Neural progenitor cell (in vitro differentiated cells): ENCODE data around the gene OPN1MW. TPM values are rescaled to one million over a fixed set of nuclear protein-coding genes. Genes with fewer than 3 reads are reported as not detected.
"Not testable (repeated sequence)": the region's sequence is repeated elsewhere in the genome, so short reads cannot be mapped to it uniquely, and the experiment has no call there.

Experiments used
- DNase-seq: peaks from one replicate; pipeline ENCODE4 v3.0.0-alpha.2; 2016; ENCODE audit warnings: low spot score
- H2AFZ ChIP-seq: fragments of 200-600 bp; sonication (generic); replicated peaks from 2 replicates; pipeline ENCODE4 v1.6.1; 2016; ENCODE audit warnings: antibody characterized with exemption
- H3F3A ChIP-seq: fragments of 200-600 bp; sonication (generic); 2 replicates; pipeline ENCODE4 v1.6.1; 2016; ENCODE audit warnings: antibody characterized with exemption, low read depth
- H3K27ac ChIP-seq: fragments of 200-600 bp; sonication (generic); 2 replicates; pipeline ENCODE4 v1.5.1; 2016; ENCODE audit warnings: mild to moderate bottlenecking
- H3K27me3 ChIP-seq: fragments of 200-600 bp; sonication (generic); 2 replicates; pipeline ENCODE4 v1.6.1; 2016; ENCODE audit warnings: mild to moderate bottlenecking, moderate library complexity
- H3K36me3 ChIP-seq: fragments of 200-600 bp; sonication (generic); 2 replicates; pipeline ENCODE4 v1.5.1; 2016
- H3K4me1 ChIP-seq: fragments of 200-600 bp; sonication (generic); 2 replicates; pipeline ENCODE4 v1.6.1; 2016; ENCODE audit warnings: mixed run types
- H3K4me2 ChIP-seq: fragments of 200-600 bp; sonication (generic); 2 replicates; pipeline ENCODE4 v1.6.1; 2016
- H3K4me3 ChIP-seq: fragments of 200-600 bp; sonication (generic); 2 replicates; pipeline ENCODE4 v1.5.1; 2016
- H3K79me2 ChIP-seq: fragments of 200-600 bp; sonication (generic); 2 replicates; pipeline ENCODE4 v1.6.1; 2016; ENCODE audit warnings: low read depth
- H3K9ac ChIP-seq: fragments of 200-600 bp; sonication (generic); 2 replicates; pipeline ENCODE4 v1.6.1; 2016
- H3K9me3 ChIP-seq: fragments of 200-600 bp; sonication (generic); 2 replicates; pipeline ENCODE4 v1.5.1; 2016; ENCODE audit warnings: low read depth
- H4K20me1 ChIP-seq: fragments of 200-600 bp; sonication (generic); 2 replicates; pipeline ENCODE4 v1.6.1; 2016; ENCODE audit warnings: low read depth
- H3K27ac Mint-ChIP-seq: 3 replicates; pipeline ENCODE4 v1.8.0; 2021; ENCODE audit warnings: mixed read lengths
- H3K27me3 Mint-ChIP-seq: 2 replicates; pipeline ENCODE4 v1.8.0; 2022; ENCODE audit warnings: low read depth, mild to moderate bottlenecking, inconsistent platforms, moderate library complexity, mixed read lengths; ENCODE audit not compliant: insufficient read depth
- H3K36me3 Mint-ChIP-seq: 3 replicates; pipeline ENCODE4 v1.8.0; 2021; ENCODE audit warnings: mixed read lengths
- H3K4me1 Mint-ChIP-seq: 3 replicates; pipeline ENCODE4 v1.8.0; 2021; ENCODE audit warnings: mixed read lengths
- H3K4me3 Mint-ChIP-seq: 3 replicates; pipeline ENCODE4 v1.8.0; 2021; ENCODE audit warnings: mild to moderate bottlenecking, moderate library complexity, mixed read lengths
- H3K9me3 Mint-ChIP-seq: 3 replicates; pipeline ENCODE4 v1.8.0; 2020; ENCODE audit warnings: mixed read lengths
- total RNA-seq: library from RNA; depleted of rRNA; stranded (reverse); fragments of >200 nt; gene quantifications from 2 replicates; pipeline ENCODE4 v1.2.3, GENCODE V29; 2015; ENCODE audit warnings: low replicate concordance

The OPN1MW gene
- total RNA-seq, 1 donor from 2014 or later = not detected

DNA sequence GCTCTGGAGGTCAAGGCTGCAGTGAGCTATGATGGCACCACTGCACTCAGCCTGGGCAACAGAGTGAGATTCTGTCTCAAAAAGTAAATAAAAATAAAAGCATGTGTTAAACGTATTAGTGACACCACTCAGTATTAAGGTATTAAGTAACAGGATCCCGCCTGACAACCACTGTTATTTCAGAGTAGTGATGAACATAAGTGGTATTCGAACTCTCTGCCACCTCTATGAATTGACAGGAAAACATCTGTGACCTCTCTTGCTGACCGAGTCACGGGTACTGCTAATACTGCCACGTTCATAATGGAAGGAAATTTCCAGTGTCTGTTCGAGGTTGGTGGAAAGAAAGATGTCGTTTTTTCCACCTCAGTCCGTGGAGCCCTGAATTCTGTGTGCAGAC is 44.3 kb downstream of the OPN1MW start:
- not testable (repeated sequence) for H3K4me3 Mint-ChIP-seq, H3K4me1 ChIP-seq, H3K9me3 ChIP-seq, H3F3A ChIP-seq, H3K4me1 Mint-ChIP-seq, H3K27ac Mint-ChIP-seq, H3K27me3 ChIP-seq, H3K36me3 Mint-ChIP-seq, H3K9ac ChIP-seq, H3K4me3 ChIP-seq, H2AFZ ChIP-seq, H3K79me2 ChIP-seq, H3K27ac ChIP-seq, DNase-seq, H3K36me3 ChIP-seq, H3K9me3 Mint-ChIP-seq, H3K27me3 Mint-ChIP-seq, H3K4me2 ChIP-seq, H4K20me1 ChIP-seq

- H3K4me1 ChIP-seq, H2AFZ ChIP-seq, H3K27me3 Mint-ChIP-seq, H3K36me3 ChIP-seq, H3K4me3 ChIP-seq, H3K9ac ChIP-seq, H3K4me3 Mint-ChIP-seq, DNase-seq, H3K27ac ChIP-seq, H3K9me3 ChIP-seq, H3K79me2 ChIP-seq, H3F3A ChIP-seq, H3K4me1 Mint-ChIP-seq, H3K9me3 Mint-ChIP-seq, H3K4me2 ChIP-seq, H3K36me3 Mint-ChIP-seq, H3K27ac Mint-ChIP-seq, H3K27me3 ChIP-seq, H4K20me1 ChIP-seq: not testable (repeated sequence)
Measured at GRCh38 chrX:154231443-154231842, 49.0 kb downstream of the OPN1MW start.

DNA sequence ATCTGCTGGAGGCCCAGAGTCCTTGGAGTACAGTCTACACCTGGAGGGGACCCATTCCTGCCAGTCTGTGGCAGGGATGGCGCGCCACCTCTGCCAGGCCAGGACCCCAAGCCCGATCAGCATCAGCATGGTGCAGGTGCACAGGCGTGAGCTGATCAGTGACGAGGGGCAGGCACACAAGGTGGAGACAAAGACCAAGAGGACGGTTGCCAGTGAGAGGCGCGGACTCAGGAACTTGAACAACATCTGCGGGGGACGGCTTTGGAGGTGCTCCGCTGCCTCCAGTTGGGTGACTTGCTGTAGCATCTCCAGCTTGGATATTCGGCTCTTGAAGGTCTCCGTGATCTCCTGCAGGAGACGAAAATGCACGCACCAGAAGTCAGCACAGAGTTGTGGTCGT is 51.2 kb downstream of the OPN1MW start:
- not testable (repeated sequence) for H3K4me3 Mint-ChIP-seq, H3K79me2 ChIP-seq, H3K27ac ChIP-seq, DNase-seq, H3K27me3 Mint-ChIP-seq, H3K9me3 ChIP-seq, H3K9ac ChIP-seq, H2AFZ ChIP-seq, H3K4me2 ChIP-seq, H3K27ac Mint-ChIP-seq, H3K36me3 ChIP-seq, H3K4me1 Mint-ChIP-seq, H3K4me3 ChIP-seq, H3K9me3 Mint-ChIP-seq, H4K20me1 ChIP-seq, H3K4me1 ChIP-seq, H3K27me3 ChIP-seq, H3F3A ChIP-seq, H3K36me3 Mint-ChIP-seq

DNA sequence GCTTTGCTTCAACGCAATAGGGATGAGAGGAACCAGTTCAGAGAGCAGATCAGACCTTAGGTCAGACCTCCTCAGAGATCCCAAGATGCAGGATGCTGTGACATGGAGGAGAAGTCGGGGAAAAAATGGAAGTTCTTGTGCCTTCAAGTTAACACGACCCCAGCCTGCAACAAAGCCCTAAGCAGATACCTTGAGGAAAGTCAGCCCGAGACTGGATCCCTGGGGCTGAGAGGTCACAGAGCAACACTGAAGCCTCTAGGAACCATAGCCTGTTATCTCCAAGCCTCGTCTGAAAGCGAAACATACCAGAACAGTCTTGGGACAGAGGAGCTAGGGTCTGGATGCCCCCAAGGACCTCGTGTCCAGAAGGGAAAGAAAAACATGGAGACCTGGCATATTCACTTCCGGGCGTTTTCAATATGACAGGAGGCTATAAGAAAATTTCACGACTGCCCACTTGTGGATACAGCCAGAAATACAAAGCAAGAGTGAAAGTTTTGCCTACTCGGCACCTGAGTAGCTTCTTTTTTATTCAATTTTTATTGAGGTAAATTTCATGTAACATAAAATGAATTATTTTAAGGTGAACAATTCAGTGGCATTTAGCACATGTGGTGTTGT is 56.7 kb downstream of the OPN1MW start:
- not testable (repeated sequence) for H3K4me2 ChIP-seq, H3K36me3 Mint-ChIP-seq, H3K9ac ChIP-seq, H3K27me3 ChIP-seq, H3K27ac ChIP-seq, H3K9me3 ChIP-seq, DNase-seq, H3K4me1 Mint-ChIP-seq, H2AFZ ChIP-seq, H3F3A ChIP-seq, H3K9me3 Mint-ChIP-seq, H3K4me1 ChIP-seq, H3K36me3 ChIP-seq, H3K79me2 ChIP-seq, H3K27ac Mint-ChIP-seq, H3K4me3 Mint-ChIP-seq, H3K4me3 ChIP-seq, H3K27me3 Mint-ChIP-seq, H4K20me1 ChIP-seq

DNA sequence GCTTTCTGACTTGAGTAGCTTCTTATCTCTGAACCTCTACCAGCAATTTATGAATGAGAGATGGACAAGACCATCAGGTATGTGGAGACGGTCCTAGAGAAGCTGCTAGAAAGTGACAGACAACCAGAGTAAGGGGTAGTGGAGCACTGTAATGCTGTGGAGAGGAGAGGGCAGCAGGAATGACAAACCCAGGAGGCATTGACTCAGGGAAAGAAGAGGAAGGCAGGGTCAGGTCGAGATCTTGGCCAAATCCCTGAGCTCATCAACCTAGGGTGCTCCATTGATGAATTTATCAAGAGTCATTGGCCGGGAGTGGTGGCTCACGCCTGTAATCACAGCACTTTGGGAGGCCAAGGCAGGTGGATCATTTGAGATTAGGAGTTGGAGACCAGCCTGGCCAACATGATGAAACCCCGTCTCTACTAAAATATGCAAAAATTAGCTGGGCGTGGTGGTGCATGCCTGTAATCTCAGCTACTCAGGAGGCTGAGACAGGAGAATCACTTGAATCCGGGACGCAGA is 57.6 kb downstream of the OPN1MW start:
- H3K36me3 ChIP-seq, H3K4me1 Mint-ChIP-seq, H3K79me2 ChIP-seq, H3K27ac ChIP-seq, H3K9ac ChIP-seq, H2AFZ ChIP-seq, H3K36me3 Mint-ChIP-seq, H3K27me3 ChIP-seq, H3K4me2 ChIP-seq, H3K4me3 Mint-ChIP-seq, H3F3A ChIP-seq, H3K4me1 ChIP-seq, H3K27ac Mint-ChIP-seq, H4K20me1 ChIP-seq, H3K4me3 ChIP-seq, DNase-seq, H3K27me3 Mint-ChIP-seq, H3K9me3 ChIP-seq, H3K9me3 Mint-ChIP-seq: not testable (repeated sequence)

Other genes with a start within 250 kb of the OPN1MW start
- 55.5 and 113 TPM in 2 replicates for gene NAA10, start 247.6 kb upstream of the OPN1MW start, total RNA-seq
- 5.4 and 9.3 TPM in 2 replicates for gene RENBP, start 238.0 kb upstream of the OPN1MW start, total RNA-seq
- gene HCFC1, start 210.8 kb upstream of the OPN1MW start, total RNA-seq = 20.7 and 57.7 TPM in 2 replicates
- 2.4 and 6.8 TPM in 2 replicates for gene TMEM187, start 209.8 kb upstream of the OPN1MW start, total RNA-seq
- gene IRAK1, start 162.7 kb upstream of the OPN1MW start, total RNA-seq = 6.8 and 13.6 TPM in 2 replicates
- 26.7 and 32.4 TPM in 2 replicates for gene MECP2, start 84.9 kb upstream of the OPN1MW start, total RNA-seq
- gene OPN1LW, start 38.4 kb upstream of the OPN1MW start, total RNA-seq = not detected in 2 replicates
- gene OPN1MW2, start 37.2 kb downstream of the OPN1MW start, total RNA-seq = not detected in 2 replicates
- gene OPN1MW3, start 75.0 kb downstream of the OPN1MW start, total RNA-seq = not detected in 2 replicates
- gene TEX28, start 112.5 kb downstream of the OPN1MW start, total RNA-seq = not detected in 2 replicates
- gene TKTL1, start 113.2 kb downstream of the OPN1MW start, total RNA-seq = 0.22 TPM in 1 of 2 replicates, not detected in the other
- gene FLNA, start 192.0 kb downstream of the OPN1MW start, total RNA-seq = 189 and 559 TPM in 2 replicates
- 18.3 and 62.0 TPM in 2 replicates for gene EMD, start 196.7 kb downstream of the OPN1MW start, total RNA-seq
- 4,507 and 7,403 TPM in 2 replicates for gene RPL10, start 215.8 kb downstream of the OPN1MW start, total RNA-seq
- gene DNASE1L1, start 226.7 kb downstream of the OPN1MW start, total RNA-seq = 14.2 and 27.2 TPM in 2 replicates
- 19.8 and 46.5 TPM in 2 replicates for gene TAFAZZIN, start 228.9 kb downstream of the OPN1MW start, total RNA-seq
- gene ATP6AP1, start 246.1 kb downstream of the OPN1MW start, total RNA-seq = 22.6 and 47.4 TPM in 2 replicates